HepG2 (cell line): ENCODE measurements around the gene TPST2.

Experiments
- PITX1 ChIP-seq: sonication (generic); formaldehyde crosslinking; IDR thresholded peaks from 2 replicates; pipeline ENCODE4 v1.5.1; 2020; ENCODE audit warnings: mild to moderate bottlenecking, missing genetic modification reagents
- TMF1 ChIP-seq: sonication (generic); formaldehyde crosslinking; IDR thresholded peaks from 2 replicates; pipeline ENCODE4 v1.8.1; 2022; ENCODE audit warnings: low read depth, missing genetic modification reagents

DNA sequence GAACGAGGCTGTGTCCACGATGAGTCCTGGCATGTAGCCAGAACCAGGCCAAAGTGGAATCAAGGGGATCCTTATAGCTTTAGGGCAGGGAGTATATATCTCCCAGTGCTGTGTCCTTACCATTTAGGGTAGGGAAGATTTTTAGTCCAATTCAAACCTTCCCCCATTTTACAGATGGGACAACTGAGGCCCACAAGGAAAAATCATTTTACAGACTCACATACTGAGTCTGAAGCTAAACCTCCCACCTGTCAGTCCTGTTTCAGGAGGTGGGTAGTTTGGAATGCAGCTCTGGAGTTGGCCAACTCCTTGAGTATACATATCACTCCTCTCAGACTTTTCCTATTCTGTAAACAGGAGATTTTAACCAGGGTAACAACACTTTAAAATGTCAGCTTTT is 44.5 kb downstream of the TPST2 start:
- TF ChIP-seq PITX1 (CRISPR knock-in tag) (no peak), TMF1 (CRISPR knock-in tag) (no peak)
